Measurements from ENCODE around the gene BRD1.

The BRD1 gene

GRCh38 chr22:49754696-49755630 is 72.7 kb downstream of the BRD1 start:
- TF ChIP-seq CTCF (conservative IDR thresholded peaks at IDR 0.05; ENCODE audit: low read depth), result no peak
- POLR2A ChIA-PET (ENCODE audit: low non-redundant PET), result no interaction called here
- no peak for DNase-seq (ENCODE audit: low spot score)
- CTCF ChIA-PET, result no interaction called here
- H3K27ac ChIP-seq, result no peak overlapping the region

GRCh38 chr22:49753961-49754695 is 73.5 kb downstream of the BRD1 start:
- TF ChIP-seq CTCF (conservative IDR thresholded peaks at IDR 0.05; ENCODE audit: low read depth), result no peak
- CTCF ChIA-PET, result no interaction called here
- no peak overlapping the region for H3K27ac ChIP-seq
- no peak for DNase-seq (ENCODE audit: low spot score)
- POLR2A ChIA-PET (ENCODE audit: low non-redundant PET), result no interaction called here

- H3K27ac ChIP-seq, result no peak overlapping the region
- ChIA-PET CTCF (no interaction called here), POLR2A (ENCODE audit: low non-redundant PET) (no interaction called here)
- TF ChIP-seq CTCF (conservative IDR thresholded peaks at IDR 0.05; ENCODE audit: low read depth), result no peak
- DNase-seq (ENCODE audit: low spot score), result no peak
Measured at GRCh38 chr22:49753276-49753890, 74.3 kb downstream of the BRD1 start.

- TF ChIP-seq CTCF (conservative IDR thresholded peaks at IDR 0.05; ENCODE audit: low read depth), result no peak
- no peak overlapping the region for H3K27ac ChIP-seq
- ChIA-PET CTCF (no interaction called here), POLR2A (ENCODE audit: low non-redundant PET) (no interaction called here)
- no peak for DNase-seq (ENCODE audit: low spot score)
Measured at GRCh38 chr22:49752598-49753091, 75.0 kb downstream of the BRD1 start.

- H3K27ac ChIP-seq, result no peak overlapping the region
- TF ChIP-seq CTCF (conservative IDR thresholded peaks at IDR 0.05; ENCODE audit: low read depth), result no peak
- ChIA-PET POLR2A (ENCODE audit: low non-redundant PET) (no interaction called here), CTCF (no interaction called here)
- no peak for DNase-seq (ENCODE audit: low spot score)
Measured at GRCh38 chr22:49751966-49752597, 75.6 kb downstream of the BRD1 start.
